Heart left ventricle (tissue), 13 donors: Measurements from ENCODE around the gene SH2D2A.

Experiments used
- POLR2A ChIP-seq, 2 donors: fragments of 450-650 bp; IDR thresholded peaks; one replicate each; pipeline ENCODE4 v1.6.1; 2017; ENCODE audit warnings: antibody characterized with exemption in 2 of 2, mild to moderate bottlenecking in 2 of 2, moderate library complexity in 2 of 2
- TF ChIP-seq, protein P1 (sequence below), 12 donors: fragments of 200-600 bp; sonication (generic) in 4 of 12; IDR thresholded peaks; one replicate each; pipeline versions ENCODE4 v1.5.0 to v1.8.0; 2018 to 2022; ENCODE audit warnings: antibody characterized with exemption in 12 of 12, mild to moderate bottlenecking in 5 of 12
- donor health status: ischemic (EF 13 %, LVEDD 7.1; RV severe dilation, severe dysfunction).
- donor health status: DM: no; HTN: yes; CAD: no.
- donor health status: DM: no; HTN: no; CAD: no.
- donor health status: ischemic (EF 25% LVEDD 6.9; RV normal size, moderate dysfunction).
- donor health status: ischemic (EF 25% LVEDD 5.7; RV mildly dilated, moderate dysfunction).
- donor health status: ischemic (EF 35%, LVEDD 5.7; RV mildly dilated, moderate dysfunction).
- donor health status: nonischemic (EF 11% LVEDD 7.7; RV severe dilation, severe dysfunction).
- donor health status: DM: yes; HTN: yes; CAD: no.
- donor health status: PGD.
- donor health status: ischemic (EF 29% LVEDD 5.4; RV normal size, mild dysfunction).
- donor health status: nonischemic (EF 23%, LVEDD 6.1; RV moderate dilation, normal function).

DNA sequence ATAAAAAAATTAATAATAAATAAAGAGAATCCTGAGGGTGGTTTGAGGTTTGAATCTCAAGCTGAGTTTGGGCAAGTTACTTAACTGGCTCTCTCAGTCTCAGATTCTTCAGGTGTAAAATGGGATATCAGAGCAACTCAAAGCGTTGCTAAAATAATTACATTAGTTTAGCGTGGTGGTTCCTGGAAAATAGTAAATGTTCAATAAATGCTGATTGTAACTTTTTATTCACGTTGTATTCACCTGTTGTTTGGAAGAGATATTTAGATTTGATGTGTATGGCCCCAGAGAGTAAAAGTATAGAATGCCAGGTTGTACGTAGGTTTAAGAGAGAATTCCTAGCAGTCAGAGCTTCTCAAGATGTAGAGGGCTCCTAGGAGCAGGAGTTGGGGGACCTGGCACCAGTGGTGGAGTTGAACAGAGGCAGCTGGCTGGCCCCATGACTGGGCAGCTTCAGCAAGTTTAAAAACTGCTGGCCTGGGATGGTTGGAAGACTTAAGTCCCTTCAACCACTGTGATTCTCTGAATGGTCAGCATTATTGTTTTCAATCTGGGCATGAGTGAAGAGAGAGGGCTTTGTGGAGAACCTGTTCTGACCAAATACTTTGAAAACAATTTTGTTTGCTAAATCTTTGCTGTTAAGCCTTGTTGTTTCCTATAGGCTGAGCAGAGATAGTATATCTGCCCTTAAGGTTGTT lies 26.9 kb downstream of the SH2D2A start:
- TF ChIP-seq, protein P1, sequence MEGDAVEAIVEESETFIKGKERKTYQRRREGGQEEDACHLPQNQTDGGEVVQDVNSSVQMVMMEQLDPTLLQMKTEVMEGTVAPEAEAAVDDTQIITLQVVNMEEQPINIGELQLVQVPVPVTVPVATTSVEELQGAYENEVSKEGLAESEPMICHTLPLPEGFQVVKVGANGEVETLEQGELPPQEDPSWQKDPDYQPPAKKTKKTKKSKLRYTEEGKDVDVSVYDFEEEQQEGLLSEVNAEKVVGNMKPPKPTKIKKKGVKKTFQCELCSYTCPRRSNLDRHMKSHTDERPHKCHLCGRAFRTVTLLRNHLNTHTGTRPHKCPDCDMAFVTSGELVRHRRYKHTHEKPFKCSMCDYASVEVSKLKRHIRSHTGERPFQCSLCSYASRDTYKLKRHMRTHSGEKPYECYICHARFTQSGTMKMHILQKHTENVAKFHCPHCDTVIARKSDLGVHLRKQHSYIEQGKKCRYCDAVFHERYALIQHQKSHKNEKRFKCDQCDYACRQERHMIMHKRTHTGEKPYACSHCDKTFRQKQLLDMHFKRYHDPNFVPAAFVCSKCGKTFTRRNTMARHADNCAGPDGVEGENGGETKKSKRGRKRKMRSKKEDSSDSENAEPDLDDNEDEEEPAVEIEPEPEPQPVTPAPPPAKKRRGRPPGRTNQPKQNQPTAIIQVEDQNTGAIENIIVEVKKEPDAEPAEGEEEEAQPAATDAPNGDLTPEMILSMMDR (IDR thresholded peaks at IDR 0.05): no peak
- TF ChIP-seq POLR2A (IDR thresholded peaks at IDR 0.05): no peak
